ENCODE measurements around the gene SIX2.

- TF ChIP-seq CTCF (IDR thresholded peaks at IDR 0.05) = no peak
- no peak for TF ChIP-seq REST (IDR thresholded peaks at IDR 0.05; ENCODE audit: insufficient read depth in 1 of 2, low read depth in 2 of 2, low read length in 1 of 2)
- TF ChIP-seq POLR2AphosphoS5 (IDR thresholded peaks at IDR 0.05; ENCODE audit: low read depth, low read length) = no peak
- TF ChIP-seq SIN3A (IDR thresholded peaks at IDR 0.05; ENCODE audit: borderline replicate concordance, insufficient read depth, low read depth, low read length) = no peak
- TF ChIP-seq TCF7L2 (IDR thresholded peaks at IDR 0.05; ENCODE audit: low read depth, low read length) = no peak
These were observed 21.8 kb upstream of the SIX2 start for GRCh38 chr2:45031028-45031427.
